HG03175 (cell line): Measurements from ENCODE around the gene NOL4L.
"Not testable (repeated sequence)": the region's sequence is repeated elsewhere in the genome, so short reads cannot be mapped to it uniquely, and the experiment has no call there.

Experiments used
- ATAC-seq: cut with Tn5 transposase; IDR thresholded peaks from one replicate; pipeline ENCODE4 v1.9.1; 2021; ENCODE audit warnings: mild to moderate bottlenecking, moderate library complexity; ENCODE audit not compliant: unreplicated experiment

Gene NOL4L

DNA sequence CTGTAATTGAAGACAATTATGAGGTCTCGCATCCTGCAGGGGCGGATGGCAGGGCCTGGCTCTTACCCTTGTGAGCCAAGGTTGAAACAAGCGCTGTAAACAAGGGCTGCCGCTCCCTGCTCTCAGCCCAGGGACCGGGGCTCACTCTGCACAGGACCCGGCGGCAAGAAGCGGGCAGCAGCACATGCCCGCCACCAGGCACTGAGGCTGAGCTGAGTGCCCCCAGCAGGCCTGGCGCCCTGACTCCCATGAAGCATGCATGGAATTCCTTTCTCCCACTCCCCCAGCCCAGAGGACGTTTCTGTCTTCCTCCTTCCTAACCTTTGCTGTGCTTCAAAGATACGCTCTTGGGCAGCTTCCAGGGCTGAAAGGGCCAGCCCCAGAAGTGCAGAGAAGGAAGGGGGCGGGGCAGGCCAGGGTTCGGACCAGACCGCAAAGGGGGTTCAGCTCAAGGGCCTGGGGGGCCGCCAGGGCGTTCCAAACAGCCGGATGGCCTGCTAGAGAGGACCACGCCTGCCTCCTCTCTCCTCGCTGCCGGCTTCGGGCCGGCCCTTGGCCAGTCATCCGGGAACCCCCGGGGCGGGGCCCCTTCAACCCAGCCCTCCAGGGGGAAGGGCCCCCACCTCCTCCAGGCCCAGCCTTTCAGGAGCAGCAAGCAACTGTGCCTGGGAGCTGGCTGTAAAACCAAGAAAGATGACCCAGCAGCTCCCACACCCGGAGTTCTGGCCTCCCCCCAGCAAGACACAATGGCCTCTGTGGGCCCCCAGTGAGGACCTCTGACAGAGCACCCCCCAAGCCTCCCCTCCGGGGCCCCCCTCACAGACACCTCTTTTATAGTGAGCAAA lies 109.9 kb downstream of the NOL4L start:
- ATAC-seq, result no peak

DNA sequence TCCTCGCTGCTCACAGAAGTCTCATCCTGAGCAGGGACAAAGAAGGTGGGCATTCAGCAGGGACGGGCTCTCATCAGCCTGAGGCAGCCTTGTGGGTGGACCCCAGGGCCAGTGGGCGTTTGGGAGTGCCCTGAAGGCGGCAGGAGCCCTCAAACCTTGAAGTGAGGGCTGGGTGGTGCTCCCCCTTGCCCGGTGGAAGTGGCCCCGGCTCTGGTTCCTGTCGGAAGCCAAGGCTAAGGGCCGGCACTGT lies 110.5 kb downstream of the NOL4L start:
- no peak for ATAC-seq

GRCh38 chr20:32474009-32474716 lies 111.0 kb downstream of the NOL4L start:
- no peak for ATAC-seq

DNA sequence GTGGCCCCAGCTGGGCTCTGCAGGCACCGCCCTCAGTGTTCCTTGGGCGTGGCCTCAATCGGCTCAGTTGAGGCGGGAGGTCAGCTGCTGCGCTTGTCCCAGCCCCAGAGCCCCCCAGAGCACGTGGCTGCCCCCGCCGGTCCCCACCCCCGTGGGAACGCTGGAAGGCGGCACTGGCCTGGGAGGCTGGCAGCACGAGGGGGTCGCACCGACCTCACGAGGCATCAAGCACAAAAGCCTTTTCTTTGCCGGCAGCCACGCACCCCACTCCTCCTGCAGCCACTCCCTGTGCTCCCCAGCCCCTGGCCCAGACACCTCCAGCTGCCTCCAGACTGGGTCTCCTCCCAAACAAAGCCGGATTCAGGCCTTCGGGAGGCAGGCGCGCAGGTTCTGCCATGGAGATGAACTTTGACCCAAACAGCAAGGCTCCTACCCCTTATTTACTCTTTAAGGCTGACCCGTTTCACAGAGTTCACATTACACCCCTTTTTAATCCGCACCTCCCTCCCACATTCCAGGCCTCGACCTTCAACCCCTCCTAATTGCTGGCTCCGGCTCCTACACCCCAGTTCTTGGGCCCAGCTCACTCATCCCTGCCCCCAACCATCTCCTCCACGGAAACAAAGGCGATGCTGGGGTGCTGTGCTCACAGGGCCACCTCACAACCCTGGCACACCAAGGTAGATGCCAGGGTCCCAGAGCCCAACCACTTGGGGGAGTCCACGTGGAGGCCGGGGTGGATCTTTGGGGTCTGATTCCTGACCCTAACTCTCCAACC lies 111.7 kb downstream of the NOL4L start:
- no peak for ATAC-seq

- no peak for ATAC-seq
Observed at GRCh38 chr20:32472581-32473207, 112.4 kb downstream of the NOL4L start.

- no peak for ATAC-seq
Observed at GRCh38 chr20:32470940-32471339, 114.2 kb downstream of the NOL4L start.

DNA sequence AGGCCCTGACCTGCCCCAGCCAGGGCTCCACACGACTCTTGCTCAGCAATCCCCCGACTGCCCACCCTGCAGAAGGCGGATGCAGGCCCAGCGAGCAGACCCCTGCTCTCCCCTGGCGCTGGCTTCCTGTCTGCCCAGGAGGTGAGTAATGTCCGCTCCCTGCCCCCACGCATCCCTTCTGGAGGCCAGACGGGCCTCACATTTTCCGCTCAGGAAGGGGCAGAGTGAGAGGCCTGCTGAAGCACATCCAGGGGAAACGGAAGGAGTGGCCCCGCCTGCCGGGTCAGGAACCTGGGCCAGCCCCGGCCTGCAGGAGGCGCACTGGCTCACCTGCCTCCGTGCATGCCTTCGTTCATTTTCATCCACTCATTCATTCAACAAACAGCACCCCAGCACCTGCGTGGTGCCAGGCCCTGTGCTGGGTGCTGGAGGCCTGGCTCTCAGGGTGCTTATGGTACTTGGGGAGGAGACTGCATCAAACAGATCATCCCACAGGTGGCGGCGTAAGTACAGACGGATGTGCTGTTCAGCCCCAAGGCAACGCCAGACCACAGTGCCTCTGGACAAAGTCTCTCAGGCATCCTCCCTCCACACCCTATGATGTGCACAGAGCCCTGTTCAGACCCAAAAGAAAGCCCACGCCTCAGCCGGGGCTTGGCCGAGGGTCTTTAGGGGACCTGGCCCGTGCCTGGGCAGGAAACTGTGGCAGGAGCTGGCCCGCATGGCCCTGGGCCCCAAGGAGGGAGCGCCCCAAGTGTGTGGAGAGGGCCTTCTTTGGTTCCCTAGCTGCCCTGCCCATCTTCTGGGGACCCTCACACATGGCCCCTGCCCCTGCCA lies 114.9 kb downstream of the NOL4L start:
- no peak for ATAC-seq

GRCh38 chr20:32468860-32469259 lies 116.3 kb downstream of the NOL4L start:
- ATAC-seq, result no peak

DNA sequence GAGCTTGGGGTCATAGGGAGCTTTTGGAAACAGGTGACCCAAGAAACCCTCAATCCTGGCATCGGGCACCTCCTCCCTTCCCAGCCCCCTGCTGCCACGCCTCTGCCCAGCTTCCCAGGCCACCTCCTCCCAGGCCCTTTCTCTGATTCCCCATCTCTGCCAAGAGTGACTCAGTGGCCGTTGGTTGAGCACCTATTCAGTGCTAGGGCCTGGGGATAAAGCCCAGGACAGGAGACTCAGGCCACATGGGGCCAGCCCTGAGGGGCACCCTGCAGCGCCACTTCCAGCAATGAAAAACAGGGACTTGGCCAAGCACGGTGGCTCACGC lies 116.9 kb downstream of the NOL4L start:
- ATAC-seq, result no peak

DNA sequence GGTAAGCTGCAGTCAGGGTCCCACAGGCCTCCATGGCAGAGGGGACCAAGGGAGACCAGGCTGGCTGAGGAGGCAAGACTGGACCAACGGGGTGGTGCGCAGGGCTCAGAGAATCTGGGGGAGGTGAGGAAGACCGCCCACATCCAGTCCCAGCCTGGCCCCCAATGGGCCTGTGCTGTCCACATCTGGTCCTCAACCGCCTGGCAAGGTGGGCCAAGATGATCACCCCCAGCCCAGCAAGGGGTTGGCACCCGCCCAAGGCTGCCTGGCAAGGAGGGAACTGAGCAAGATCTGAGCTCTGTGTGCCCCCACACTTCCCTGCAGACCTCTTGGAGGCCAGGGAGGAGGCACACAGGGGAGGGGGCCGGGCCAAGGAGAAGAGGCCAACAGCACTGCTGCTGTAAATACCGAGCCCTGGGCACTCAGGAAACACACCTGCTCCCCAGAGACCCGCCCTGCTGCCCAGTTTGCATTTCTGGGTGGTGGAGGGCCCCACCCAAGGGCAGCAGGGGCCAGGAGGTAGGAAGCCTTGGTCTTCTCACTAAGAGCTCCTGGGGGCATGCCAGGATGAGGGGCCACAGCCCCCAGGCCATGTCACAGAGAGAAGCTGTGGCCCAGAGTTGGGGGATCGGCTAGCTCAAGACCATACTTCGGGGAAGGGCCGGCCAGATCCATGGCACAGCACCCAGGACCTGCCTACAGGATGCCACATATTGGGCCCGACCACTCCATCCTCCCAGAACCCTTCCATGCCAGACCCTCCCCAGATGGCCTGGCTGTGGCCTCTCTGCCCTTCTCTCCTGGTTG lies 117.4 kb downstream of the NOL4L start:
- ATAC-seq, result no peak

DNA sequence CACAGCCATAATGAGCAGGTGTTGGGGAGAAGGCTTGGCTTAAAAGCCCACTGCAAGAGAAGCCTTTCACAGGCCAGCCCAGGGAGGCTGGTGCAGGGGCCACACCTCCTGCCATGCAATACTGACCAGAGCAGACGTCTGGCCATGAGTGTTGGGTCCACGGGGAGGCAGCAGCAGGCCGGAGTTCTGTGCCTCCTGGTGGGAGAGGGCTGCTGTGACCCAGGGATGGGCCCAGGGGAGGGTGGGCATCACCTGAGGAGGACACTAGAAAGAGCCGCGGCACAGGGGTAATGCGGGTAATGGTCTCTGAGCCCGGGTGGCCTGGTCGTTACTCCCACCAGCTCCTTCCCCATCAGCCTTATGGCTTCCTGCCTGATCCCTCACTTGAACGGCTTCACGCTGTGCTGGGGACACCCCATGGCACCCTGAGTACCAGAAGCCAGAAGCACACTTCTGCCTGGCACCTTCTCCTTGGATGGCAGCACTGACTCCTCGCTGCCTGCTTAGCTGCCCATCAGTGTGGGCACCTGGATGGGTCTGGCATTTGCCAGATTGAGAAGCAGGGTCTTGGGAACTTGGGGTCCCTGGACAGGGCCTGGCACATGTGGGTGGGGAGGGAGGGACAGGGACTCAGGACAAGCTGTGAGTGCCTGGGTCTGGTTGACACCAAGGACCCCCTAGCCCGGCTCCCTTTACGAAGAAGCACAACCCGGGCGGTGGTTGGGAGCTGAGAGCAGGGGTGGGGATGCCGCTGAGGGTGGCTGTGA lies 118.2 kb downstream of the NOL4L start:
- no peak for ATAC-seq

GRCh38 chr20:32465901-32466675 lies 119.0 kb downstream of the NOL4L start:
- not testable (repeated sequence) for ATAC-seq

- ATAC-seq, result no peak
Observed at GRCh38 chr20:32465092-32465900, 119.8 kb downstream of the NOL4L start.

- no peak for ATAC-seq
Observed at GRCh38 chr20:32464401-32465091, 120.6 kb downstream of the NOL4L start.

DNA sequence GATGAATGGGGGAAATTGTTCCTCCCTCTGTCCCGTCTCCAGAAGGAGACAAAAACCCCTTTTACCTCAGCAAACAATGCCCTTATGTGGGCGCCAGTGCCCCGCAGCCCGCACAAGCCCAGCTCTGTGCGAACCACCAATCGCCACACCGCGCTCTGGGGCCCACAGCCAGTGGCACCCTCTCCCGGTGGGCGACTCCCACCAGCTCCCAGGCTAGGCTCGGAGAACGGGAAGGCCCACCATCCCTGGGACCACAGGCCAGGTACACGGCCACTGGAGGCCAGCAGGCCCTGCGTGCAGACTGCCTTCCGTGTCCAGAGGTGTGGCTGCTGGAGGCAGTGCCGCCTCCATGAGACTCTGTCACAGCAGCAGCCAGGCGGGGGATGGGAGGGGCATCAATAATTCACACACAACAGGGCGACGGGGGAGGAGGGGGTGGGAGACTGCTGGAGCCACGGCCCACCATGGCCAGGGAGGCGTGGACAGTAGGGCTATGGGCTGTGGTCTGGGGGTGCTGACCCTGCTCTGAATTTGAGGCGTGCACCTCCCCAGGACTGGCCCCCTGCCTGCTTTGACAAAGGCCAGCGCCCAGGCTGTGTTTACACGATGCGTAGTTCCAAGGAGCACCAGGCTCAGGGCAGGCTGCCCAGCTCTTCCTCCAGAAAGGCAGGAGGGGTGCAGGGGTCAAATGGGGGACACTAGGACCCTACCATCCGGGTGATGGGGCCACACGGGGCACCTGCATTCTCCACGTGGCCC lies 121.3 kb downstream of the NOL4L start:
- no peak for ATAC-seq
